Subcutaneous adipose tissue (tissue), 4 donors: ENCODE data around the gene DENND4A. TPM values are rescaled to one million over a fixed set of nuclear protein-coding genes. Genes with fewer than 3 reads are reported as not detected.

Experiments used
- total RNA-seq, 4 donors: library from RNA; depleted of rRNA; stranded (reverse); fragments of >200 nt; gene quantifications; one replicate each; pipeline ENCODE4 v1.1.0, GENCODE V29; 2016
- TF ChIP-seq, protein P1 (sequence below): fragments of 450-650 bp; IDR thresholded peaks from one replicate; pipeline ENCODE4 v1.5.1; 2016; ENCODE audit warnings: low read depth, mild to moderate bottlenecking, control low read depth, antibody characterized with exemption, moderate library complexity

Gene DENND4A
- total RNA-seq, 4 donors from 2014 or later, result 29.4 to 36.7 (median 33.3) TPM

DNA sequence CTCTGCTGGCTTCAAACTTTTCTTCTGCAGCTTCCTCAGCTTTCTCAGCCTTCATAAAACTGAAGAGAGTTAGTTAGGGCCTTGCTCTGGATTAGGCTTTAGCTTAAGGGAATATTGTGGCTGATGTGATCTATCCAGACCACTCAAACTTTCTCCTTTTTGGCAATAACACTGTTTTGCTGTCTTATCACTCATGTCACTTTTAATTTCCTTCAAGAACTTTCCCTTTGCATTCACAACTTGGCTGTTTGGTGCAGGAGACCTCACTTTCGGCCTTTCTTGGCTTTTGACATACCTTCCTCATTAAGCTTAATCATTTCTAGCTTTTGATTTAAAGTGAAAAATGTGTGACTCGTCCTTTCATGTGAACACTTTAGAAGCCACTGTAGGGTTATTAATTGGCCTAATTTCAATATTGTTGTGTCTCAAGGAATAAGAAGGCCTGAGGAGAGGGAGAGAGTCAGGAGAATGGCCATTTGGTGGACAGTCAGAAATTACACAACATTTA, 109.6 kb downstream of the DENND4A start:
- TF ChIP-seq, protein P1, sequence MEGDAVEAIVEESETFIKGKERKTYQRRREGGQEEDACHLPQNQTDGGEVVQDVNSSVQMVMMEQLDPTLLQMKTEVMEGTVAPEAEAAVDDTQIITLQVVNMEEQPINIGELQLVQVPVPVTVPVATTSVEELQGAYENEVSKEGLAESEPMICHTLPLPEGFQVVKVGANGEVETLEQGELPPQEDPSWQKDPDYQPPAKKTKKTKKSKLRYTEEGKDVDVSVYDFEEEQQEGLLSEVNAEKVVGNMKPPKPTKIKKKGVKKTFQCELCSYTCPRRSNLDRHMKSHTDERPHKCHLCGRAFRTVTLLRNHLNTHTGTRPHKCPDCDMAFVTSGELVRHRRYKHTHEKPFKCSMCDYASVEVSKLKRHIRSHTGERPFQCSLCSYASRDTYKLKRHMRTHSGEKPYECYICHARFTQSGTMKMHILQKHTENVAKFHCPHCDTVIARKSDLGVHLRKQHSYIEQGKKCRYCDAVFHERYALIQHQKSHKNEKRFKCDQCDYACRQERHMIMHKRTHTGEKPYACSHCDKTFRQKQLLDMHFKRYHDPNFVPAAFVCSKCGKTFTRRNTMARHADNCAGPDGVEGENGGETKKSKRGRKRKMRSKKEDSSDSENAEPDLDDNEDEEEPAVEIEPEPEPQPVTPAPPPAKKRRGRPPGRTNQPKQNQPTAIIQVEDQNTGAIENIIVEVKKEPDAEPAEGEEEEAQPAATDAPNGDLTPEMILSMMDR, result no peak

DNA sequence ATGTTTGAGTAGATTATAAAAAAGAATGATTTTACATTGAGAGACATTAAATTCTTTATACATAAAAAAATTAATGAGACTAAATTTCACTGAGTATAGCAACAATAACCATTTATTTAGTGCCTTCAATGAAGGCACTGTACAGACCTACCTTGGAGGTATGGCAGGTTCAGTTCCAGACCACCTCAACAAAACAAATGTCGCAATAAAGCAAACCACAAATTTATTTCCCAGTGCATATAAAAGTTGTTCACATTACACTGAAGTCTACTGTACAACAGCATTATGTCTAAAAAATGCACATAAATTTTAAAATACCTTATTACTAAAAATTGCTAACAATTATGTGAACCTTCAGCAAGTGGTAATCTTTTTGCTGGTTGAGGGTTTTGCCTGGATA, 111.5 kb downstream of the DENND4A start:
- TF ChIP-seq, protein P1, result no peak

DNA sequence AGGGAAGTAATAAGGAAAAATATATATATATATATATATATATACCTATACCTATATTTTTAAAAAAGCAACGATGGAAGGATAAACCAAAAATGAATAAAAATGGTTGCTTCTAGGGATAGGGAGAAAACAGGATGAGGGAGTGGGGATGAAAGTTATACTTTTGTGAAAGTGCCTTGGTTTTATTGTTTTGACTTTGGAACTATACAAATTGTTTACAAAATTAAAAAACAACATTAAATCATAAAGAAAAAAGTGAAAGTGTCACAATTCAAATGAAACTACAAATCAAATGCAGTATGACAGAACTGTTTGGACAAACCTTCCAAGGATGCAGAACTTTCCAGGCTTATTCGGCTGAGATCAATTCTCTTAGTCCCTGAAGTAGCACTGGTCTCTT, 116.0 kb downstream of the DENND4A start:
- TF ChIP-seq, protein P1, result no peak

DNA sequence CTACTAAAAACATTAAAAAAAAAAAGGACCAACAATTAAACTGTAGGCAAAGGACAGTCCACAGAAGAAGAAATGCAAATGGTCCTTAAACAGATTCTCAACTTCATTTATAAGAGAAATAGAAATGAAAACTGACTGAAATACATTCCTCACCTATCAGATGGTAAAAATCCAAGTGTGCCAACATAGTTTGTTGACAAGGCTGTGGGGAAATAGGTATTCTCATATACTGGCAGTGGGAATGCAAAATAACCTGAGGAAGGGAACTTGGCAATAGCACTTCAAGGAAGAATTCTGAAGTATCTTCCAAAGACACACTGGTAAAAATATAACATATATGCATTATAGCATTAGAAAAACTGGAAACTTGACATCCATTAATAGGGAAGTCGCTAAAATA, 116.5 kb downstream of the DENND4A start:
- TF ChIP-seq, protein P1, result no peak

DNA sequence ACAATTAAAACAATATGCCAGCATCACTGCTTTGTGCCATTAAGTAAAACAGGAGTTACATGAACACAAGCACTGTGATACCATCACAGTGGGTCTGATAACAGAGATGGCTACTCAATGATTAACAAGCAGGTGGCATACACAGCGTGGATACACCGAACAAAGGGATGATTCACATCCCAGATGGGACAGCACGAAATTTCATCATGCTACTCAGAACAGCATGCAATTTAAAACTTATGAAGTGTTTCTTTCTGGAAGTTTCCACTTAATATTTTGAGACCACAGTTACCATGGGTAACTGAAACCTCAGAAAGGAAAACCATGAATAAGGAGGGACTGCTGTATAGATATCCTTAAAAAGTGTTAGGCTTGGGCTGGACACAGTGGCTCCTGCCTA, 125.8 kb downstream of the DENND4A start:
- TF ChIP-seq, protein P1, result no peak

DNA sequence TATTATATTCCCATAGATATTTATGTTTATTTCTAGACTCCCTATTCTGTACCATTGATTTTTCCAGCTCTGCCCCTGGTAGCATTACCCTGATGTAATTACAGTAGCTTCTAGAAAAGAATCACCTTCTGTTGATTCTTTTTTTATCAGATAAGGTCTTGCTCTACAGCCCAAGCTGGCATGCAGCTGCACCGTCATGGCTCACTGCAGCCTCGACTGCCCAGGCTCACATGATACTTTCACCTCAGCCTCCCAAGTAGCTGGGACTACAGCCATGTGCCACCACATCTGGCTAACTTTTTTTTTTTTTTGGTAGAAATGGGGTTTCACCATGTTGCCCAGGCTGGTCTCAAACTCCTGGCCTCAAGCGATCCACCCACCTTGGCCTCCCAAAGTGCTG, 128.6 kb downstream of the DENND4A start:
- TF ChIP-seq, protein P1, result no peak

DNA sequence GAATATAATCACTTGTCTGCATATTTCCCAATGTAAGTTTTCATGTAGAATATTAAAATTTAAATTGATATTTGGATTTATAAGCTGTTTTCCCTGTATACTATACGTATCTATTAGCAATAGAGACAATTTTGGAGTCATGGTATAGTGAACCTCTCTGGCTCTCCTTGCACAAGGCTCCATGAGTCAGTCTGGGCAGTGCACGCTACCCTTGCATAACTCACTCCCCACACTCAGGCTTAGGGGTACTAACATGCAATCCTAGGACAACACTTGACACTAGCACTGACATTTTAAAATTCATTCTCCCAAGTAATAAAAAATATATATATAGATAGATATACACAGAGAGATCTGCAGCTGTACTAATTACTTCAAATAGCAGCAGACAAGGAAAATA, 131.2 kb downstream of the DENND4A start:
- TF ChIP-seq, protein P1, result no peak
